DMS153 treated with DMSO at 0.1 percent for 48 hours (cell line): Measurements from ENCODE around the gene SLC6A19.
"Not testable (repeated sequence)": the region's sequence is repeated elsewhere in the genome, so short reads cannot be mapped to it uniquely, and the experiment has no call there.

Experiments used
- DNase-seq: peaks from one replicate; lab custom pipeline; 2025; ENCODE audit not compliant: unreplicated experiment; lab: John Stamatoyannopoulos, UW

Gene SLC6A19

GRCh38 chr5:1220351-1220750 is 19.0 kb downstream of the SLC6A19 start:
- no peak for DNase-seq

- DNase-seq: no peak
Measured at GRCh38 chr5:1220831-1221230, 19.4 kb downstream of the SLC6A19 start.

- no peak for DNase-seq
Measured at GRCh38 chr5:1221721-1222120, 20.3 kb downstream of the SLC6A19 start.

- no peak for DNase-seq
Measured at GRCh38 chr5:1222147-1222546, 20.8 kb downstream of the SLC6A19 start.

GRCh38 chr5:1222621-1223277 is 21.4 kb downstream of the SLC6A19 start:
- DNase-seq: no peak

GRCh38 chr5:1223278-1223670 is 21.9 kb downstream of the SLC6A19 start:
- no peak for DNase-seq

- no peak for DNase-seq
Measured at GRCh38 chr5:1224631-1225030, 23.2 kb downstream of the SLC6A19 start.

GRCh38 chr5:1225081-1225480 is 23.7 kb downstream of the SLC6A19 start, which contains the start of gene SLC6A18:
TSS of gene SLC6A18 (plus strand) at chr5:1225381. CDS start at chr5:1225478, 97 bp downstream.
- DNase-seq: no peak

GRCh38 chr5:1226231-1226630 is 24.8 kb downstream of the SLC6A19 start:
- no peak for DNase-seq

- DNase-seq: no peak
Measured at GRCh38 chr5:1226839-1227581, 25.6 kb downstream of the SLC6A19 start.

- peak; percentile 96 for DNase-seq
Measured at GRCh38 chr5:1227667-1228066, 26.3 kb downstream of the SLC6A19 start.

- DNase-seq: peak; percentile 77
Measured at GRCh38 chr5:1228120-1228519, 26.7 kb downstream of the SLC6A19 start.

- not testable (repeated sequence) for DNase-seq
Measured at GRCh38 chr5:1229023-1229422, 27.6 kb downstream of the SLC6A19 start.

GRCh38 chr5:1229822-1230221 is 28.4 kb downstream of the SLC6A19 start:
- DNase-seq: no peak

- DNase-seq: no peak
Measured at GRCh38 chr5:1230551-1230950, 29.2 kb downstream of the SLC6A19 start.

- DNase-seq: no peak
Measured at GRCh38 chr5:1231354-1231905, 30.0 kb downstream of the SLC6A19 start.

- no peak for DNase-seq
Measured at GRCh38 chr5:1232780-1233179, 31.4 kb downstream of the SLC6A19 start.

GRCh38 chr5:1235379-1235778 is 34.0 kb downstream of the SLC6A19 start:
- DNase-seq: no peak

GRCh38 chr5:1235838-1236237 is 34.4 kb downstream of the SLC6A19 start:
- DNase-seq: no peak

- DNase-seq: peak; percentile 89
Measured at GRCh38 chr5:1239505-1240251, 38.3 kb downstream of the SLC6A19 start.

- DNase-seq: no peak
Measured at GRCh38 chr5:1240496-1241260, 39.3 kb downstream of the SLC6A19 start.
